ENCODE results near the gene MLF2. TPM values are rescaled to one million over a fixed set of nuclear protein-coding genes. Genes with fewer than 3 reads are reported as not detected.

Gene MLF2
- total RNA-seq, 2 donors from 2014 or later: 219 to 393 TPM

- Mint-ChIP-seq H3K27me3 (ENCODE audit: insufficient read depth) (peaks cover 33% of the 10 kb centered on the region), H3K27ac (peak overlapping the region; percentile 73), H3K4me3 (peak overlapping the region; percentile 82), H3K4me1 (peaks cover 41% of the 10 kb centered on the region), H3K9me3 (no peaks in the 10 kb centered on the region), H3K36me3 (ENCODE audit: low read depth) (peaks cover 29% of the 10 kb centered on the region)
- DNase-seq: peak; percentile 96
- Histone ChIP-seq H3K9ac (ENCODE audit: extremely low read depth, low read length, poor library complexity, severe bottlenecking) (peak overlapping the region; percentile 28), H3K9me3 (ENCODE audit: control insufficient read depth, low read length) (no peaks in the 10 kb centered on the region), H3K27ac (ENCODE audit: low read depth, low read length) (peak overlapping the region; percentile 95), H3K27me3 (ENCODE audit: control insufficient read depth, insufficient read depth, low read length, poor library complexity, severe bottlenecking) (peaks cover 11% of the 10 kb centered on the region), H3K36me3 (ENCODE audit: control insufficient read depth, insufficient read depth, low read length) (peaks cover 26% of the 10 kb centered on the region), H3K4me1 (ENCODE audit: control insufficient read depth, insufficient read depth, low read length) (peaks cover 8% of the 10 kb centered on the region), H3K4me3 (ENCODE audit: low read length) (peak overlapping the region; percentile 94)
- WGBS, 2 experiments (ENCODE audit: insufficient coverage in 1 of 2, insufficient read length in 1 of 2): 31 to 36% methylated on average over 2 to 6 of the region's 6 CpGs
- TF ChIP-seq CTCF (conservative IDR thresholded peaks at IDR 0.05): no peak
Observed at GRCh38 chr12:6768990-6769389, 16.0 kb upstream of the MLF2 start.

DNA sequence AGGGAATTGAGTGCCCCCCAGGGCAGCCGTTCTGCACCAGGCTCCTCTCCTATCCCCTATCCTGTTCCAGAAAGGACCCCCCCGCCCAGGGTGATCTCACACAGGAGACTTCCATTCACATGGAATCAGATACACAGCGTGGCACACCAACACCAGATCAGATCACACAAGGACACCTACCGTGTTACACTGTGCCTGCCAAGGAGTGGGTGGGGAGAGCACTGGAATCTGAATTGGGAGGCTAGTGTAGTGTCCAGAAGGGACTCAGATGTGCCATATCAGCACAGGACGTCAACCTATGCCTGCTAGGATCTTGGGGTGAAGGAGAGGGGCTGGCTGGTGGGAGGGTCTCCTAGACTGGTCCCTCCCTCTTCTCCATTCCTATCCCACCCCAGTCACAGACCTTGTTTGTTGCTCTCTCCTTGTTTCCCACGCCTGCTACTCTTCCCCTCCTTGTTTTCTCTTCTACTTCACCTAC lies 15.5 kb upstream of the MLF2 start:
- Mint-ChIP-seq H3K27ac (peak overlapping the region; percentile 73), H3K9me3 (no peaks in the 10 kb centered on the region), H3K4me3 (peak overlapping the region; percentile 82), H3K36me3 (ENCODE audit: low read depth) (peaks cover 29% of the 10 kb centered on the region), H3K27me3 (ENCODE audit: insufficient read depth) (peaks cover 30% of the 10 kb centered on the region), H3K4me1 (peaks cover 46% of the 10 kb centered on the region)
- peaks cover 11% of the 10 kb centered on the region for H3K4me1 ChIP-seq (ENCODE audit: control insufficient read depth, insufficient read depth, low read length)
- peak overlapping the region; percentile 95 for H3K27ac ChIP-seq (ENCODE audit: low read depth, low read length)
- peak overlapping the region; percentile 94 for H3K4me3 ChIP-seq (ENCODE audit: low read length)
- peaks cover 11% of the 10 kb centered on the region for H3K27me3 ChIP-seq (ENCODE audit: control insufficient read depth, insufficient read depth, low read length, poor library complexity, severe bottlenecking)
- peak overlapping the region; percentile 28 for H3K9ac ChIP-seq (ENCODE audit: extremely low read depth, low read length, poor library complexity, severe bottlenecking)
- no peak for TF ChIP-seq CTCF (conservative IDR thresholded peaks at IDR 0.05)
- peaks cover 26% of the 10 kb centered on the region for H3K36me3 ChIP-seq (ENCODE audit: control insufficient read depth, insufficient read depth, low read length)
- 15% methylated on average over 6 of the region's 6 CpGs; no CpG with 5 or more reads in 1 of the 2 experiments for WGBS, 2 experiments (ENCODE audit: insufficient coverage in 1 of 2, insufficient read length in 1 of 2)
- no peaks in the 10 kb centered on the region for H3K9me3 ChIP-seq (ENCODE audit: control insufficient read depth, low read length)
- no peak for DNase-seq

GRCh38 chr12:6767353-6768319 lies 14.7 kb upstream of the MLF2 start:
- 2 to 3% methylated on average over 22 to 36 of the region's 44 CpGs for WGBS, 2 experiments (ENCODE audit: insufficient coverage in 1 of 2, insufficient read length in 1 of 2)
- peaks cover 43% of the 10 kb centered on the region for H3K4me1 Mint-ChIP-seq
- peak overlapping the region; percentile 21 for H3K27ac ChIP-seq (ENCODE audit: low read depth, low read length)

More at GRCh38 chr12:6767353-6768319, 14.7 kb upstream of the MLF2 start:
- TF ChIP-seq CTCF (conservative IDR thresholded peaks at IDR 0.05): no peak
- Histone ChIP-seq H3K9me3 (ENCODE audit: control insufficient read depth, low read length) (no peaks in the 10 kb centered on the region), H3K27me3 (ENCODE audit: control insufficient read depth, insufficient read depth, low read length, poor library complexity, severe bottlenecking) (peaks cover 3% of the 10 kb centered on the region), H3K9ac (ENCODE audit: extremely low read depth, low read length, poor library complexity, severe bottlenecking) (peak overlapping the region; percentile 82), H3K36me3 (ENCODE audit: control insufficient read depth, insufficient read depth, low read length) (peaks cover 26% of the 10 kb centered on the region), H3K4me1 (ENCODE audit: control insufficient read depth, insufficient read depth, low read length) (peaks cover 15% of the 10 kb centered on the region), H3K4me3 (ENCODE audit: low read length) (peak overlapping the region; percentile 94)
- Mint-ChIP-seq H3K9me3 (no peaks in the 10 kb centered on the region), H3K27me3 (ENCODE audit: insufficient read depth) (peaks cover 22% of the 10 kb centered on the region), H3K4me3 (peak overlapping the region; percentile 82), H3K27ac (peak overlapping the region; percentile 91), H3K36me3 (ENCODE audit: low read depth) (peaks cover 27% of the 10 kb centered on the region)
- DNase-seq: peak; percentile 77
